A673 (cell line): ENCODE data around the gene ZMYND8. TPM values are rescaled to one million over a fixed set of nuclear protein-coding genes. Genes with fewer than 3 reads are reported as not detected.
"Not testable (repeated sequence)": the region's sequence is repeated elsewhere in the genome, so short reads cannot be mapped to it uniquely, and the experiment has no call there.

Experiments used
- BruUV-seq: library from RNA; stranded (reverse); fragments of 400-500 nt; replicated peaks from 2 replicates; lab custom pipeline; 2021; lab: Mats Ljungman, UMichigan
- CTCF ChIA-PET: fragments of 300-600 bp; sonication (Branson Sonifier 250); formaldehyde crosslinking; loops from one replicate; lab custom pipeline; 2022; ENCODE audit warnings: antibody characterized with exemption; lab: Charles Lee
- POLR2A ChIA-PET: fragments of 300-600 bp; sonication (Branson Sonifier 250); formaldehyde crosslinking; loops from one replicate; lab custom pipeline; 2022; ENCODE audit warnings: antibody characterized with exemption; ENCODE audit not compliant: low non-redundant PET; lab: Charles Lee
- DNase-seq: peaks from one replicate; pipeline ENCODE4 v3.0.0-alpha.2; 2015; ENCODE audit warnings: low spot score
- H3K27ac ChIP-seq: fragments of 200-600 bp; sonication (generic); 2 replicates; pipeline ENCODE4 v1.5.1; 2016; ENCODE audit warnings: mixed run types, low read depth, mild to moderate bottlenecking, mixed read lengths, antibody characterized with exemption, low read length; ENCODE audit not compliant: poor library complexity, severe bottlenecking
- H3K27me3 ChIP-seq: fragments of 200-600 bp; sonication (generic); replicated peaks from 2 replicates; pipeline ENCODE4 v1.6.1; 2017; ENCODE audit warnings: mixed run types, low read depth, mild to moderate bottlenecking, mixed read lengths, antibody characterized with exemption, low read length; ENCODE audit not compliant: insufficient read depth, poor library complexity
- H3K36me3 ChIP-seq: fragments of 200-600 bp; sonication (generic); 2 replicates; pipeline ENCODE4 v1.6.1; 2016; ENCODE audit warnings: mixed run types, mild to moderate bottlenecking, mixed read lengths, antibody characterized with exemption, low read length; ENCODE audit not compliant: insufficient read depth, poor library complexity, severe bottlenecking
- H3K4me1 ChIP-seq: fragments of 200-600 bp; sonication (generic); 2 replicates; pipeline ENCODE4 v1.6.1; 2017; ENCODE audit warnings: mixed run types, mild to moderate bottlenecking, mixed read lengths, antibody characterized with exemption, low read length; ENCODE audit not compliant: insufficient read depth, poor library complexity, severe bottlenecking
- H3K4me3 ChIP-seq: fragments of 200-600 bp; sonication (generic); 2 replicates; pipeline ENCODE4 v1.5.1; 2016; ENCODE audit warnings: low read depth, mixed run types, mild to moderate bottlenecking, mixed read lengths, low read length; ENCODE audit not compliant: poor library complexity, severe bottlenecking
- H3K9me3 ChIP-seq: fragments of 200-600 bp; sonication (generic); 2 replicates; pipeline ENCODE4 v1.6.1; 2016; ENCODE audit warnings: mixed run types, low read depth, mild to moderate bottlenecking, mixed read lengths, antibody characterized with exemption, low read length; ENCODE audit not compliant: poor library complexity, severe bottlenecking
- CTCF ChIP-seq: fragments of 300-800, 200-600 bp; sonication (generic); conservative IDR thresholded peaks from 2 replicates; pipeline ENCODE4 v1.5.1; 2017; ENCODE audit warnings: low read depth, mild to moderate bottlenecking, antibody characterized with exemption, low read length, moderate library complexity, mixed read lengths
- EZH2 ChIP-seq: fragments of 200-600 bp; sonication (generic); IDR thresholded peaks from 2 replicates; pipeline ENCODE4 v1.6.1; 2017; ENCODE audit warnings: borderline replicate concordance, low read depth, mild to moderate bottlenecking, mixed read lengths, antibody characterized with exemption, low read length; ENCODE audit not compliant: poor library complexity, severe bottlenecking
- intact Hi-C: fragments of 100-400 bp; cut with micrococcal nuclease; formaldehyde crosslinking; loops from one replicate; pipeline ENCODE4 v1.10.0; 2022; ENCODE audit not compliant: unreplicated experiment
- total RNA-seq: library from RNA; stranded (reverse); gene quantifications from 2 replicates; pipeline ENCODE4 v1.2.3, GENCODE V29; 2021

ZMYND8 gene
- total RNA-seq, 1 experiment from 2014 or later: 31.3 TPM

- no peak for DNase-seq
- ChIA-PET POLR2A (no interaction called here), CTCF (no interaction called here)
- TF ChIP-seq CTCF (no peak), EZH2 (no peak)
- Histone ChIP-seq H3K36me3 (peaks cover 15% of the 10 kb centered on the region), H3K4me1 (no peaks in the 10 kb centered on the region), H3K4me3 (no peak overlapping the region), H3K27me3 (no peaks in the 10 kb centered on the region), H3K27ac (no peak overlapping the region), H3K9me3 (no peaks in the 10 kb centered on the region)
- BruUV-seq: TSS peak; percentile 49
- intact Hi-C loops: no loop called here
These were observed 146.5 kb downstream of the ZMYND8 start for GRCh38 chr20:47209982-47210381.

DNA sequence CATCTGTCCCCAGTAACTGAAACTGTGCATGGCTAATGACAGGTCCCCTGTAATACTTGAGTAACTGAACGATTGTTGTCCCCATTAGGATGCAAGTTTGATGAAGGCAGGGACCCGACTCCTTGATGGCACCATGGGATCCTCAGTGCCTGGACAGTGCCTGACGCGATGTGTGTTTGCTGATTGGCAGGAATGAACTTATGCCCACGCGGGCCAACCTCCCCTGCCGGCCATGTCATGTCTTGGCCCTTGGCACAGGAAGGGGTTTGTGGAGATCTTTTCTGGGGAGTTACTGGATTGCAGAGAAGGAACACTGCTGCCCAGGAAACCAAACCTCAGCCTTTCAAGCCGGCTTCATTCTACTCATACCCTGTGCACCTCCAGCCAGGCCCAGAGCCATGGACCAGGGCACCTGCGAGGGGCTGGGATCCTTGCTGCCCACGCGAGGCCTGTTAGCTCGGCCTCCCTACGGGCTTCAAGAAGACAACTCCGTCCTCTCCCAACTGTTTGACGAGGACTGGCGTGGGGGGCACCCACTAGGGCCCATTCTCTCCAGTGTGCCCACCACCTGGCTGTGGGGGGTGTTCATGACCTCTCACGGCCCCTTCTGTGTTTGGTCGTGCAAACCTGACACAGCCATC, 147.8 kb downstream of the ZMYND8 start:
- ChIA-PET CTCF (no interaction called here), POLR2A (no interaction called here)
- intact Hi-C loops: no loop called here
- H3K27ac ChIP-seq: no peak overlapping the region
- DNase-seq: no peak
- no TSS peak for BruUV-seq
- H3K4me1 ChIP-seq: no peaks in the 10 kb centered on the region
- no peaks in the 10 kb centered on the region for H3K9me3 ChIP-seq
- H3K36me3 ChIP-seq: peaks cover 15% of the 10 kb centered on the region
- no peak for TF ChIP-seq EZH2
- no peak for TF ChIP-seq CTCF
- no peaks in the 10 kb centered on the region for H3K27me3 ChIP-seq
- no peak overlapping the region for H3K4me3 ChIP-seq

DNA sequence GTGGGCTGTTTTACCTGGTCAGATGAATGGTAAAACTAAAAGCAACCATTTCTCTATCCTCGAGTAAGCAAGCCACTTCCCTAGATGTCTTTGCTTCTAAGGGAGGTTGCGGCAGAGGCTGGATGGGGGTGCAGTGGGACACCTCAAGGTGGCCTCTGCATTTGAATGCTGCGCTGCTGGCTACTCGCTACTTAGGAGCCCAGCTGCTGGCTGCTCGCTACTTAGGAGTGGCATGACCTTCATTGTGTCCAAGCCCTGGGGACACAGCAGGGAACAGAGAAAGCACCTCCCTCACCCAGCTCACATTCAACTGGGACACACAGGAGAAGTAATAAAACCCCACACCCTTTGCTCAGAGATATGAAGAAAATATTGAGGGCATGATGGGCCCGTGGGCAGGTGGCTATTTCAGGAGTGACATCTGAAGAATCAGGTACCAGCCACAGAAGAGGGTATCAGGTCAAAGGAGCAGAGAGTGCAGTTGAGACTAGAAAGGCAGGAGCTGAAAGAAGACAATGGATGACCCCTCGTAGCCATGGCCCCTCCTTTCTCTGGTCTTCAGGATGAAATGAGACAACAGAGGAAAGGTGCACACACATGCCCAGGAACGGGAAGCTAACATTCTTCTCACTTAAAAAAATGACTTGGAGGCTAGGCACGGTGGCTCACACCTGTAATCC, 149.4 kb downstream of the ZMYND8 start:
- intact Hi-C loops: no loop called here
- Histone ChIP-seq H3K4me1 (no peaks in the 10 kb centered on the region), H3K4me3 (no peak overlapping the region), H3K27me3 (no peaks in the 10 kb centered on the region), H3K9me3 (no peaks in the 10 kb centered on the region), H3K36me3 (peaks cover 15% of the 10 kb centered on the region), H3K27ac (no peak overlapping the region)
- BruUV-seq: no TSS peak
- POLR2A ChIA-PET: no interaction called here
- TF ChIP-seq CTCF (no peak), EZH2 (no peak)
- CTCF ChIA-PET: interaction anchor here (2.3 kb wide), 1 partner anchor 11 kb away, joined by 6 read pairs; no protein-coding TSS in a partner anchor
- DNase-seq: no peak

DNA sequence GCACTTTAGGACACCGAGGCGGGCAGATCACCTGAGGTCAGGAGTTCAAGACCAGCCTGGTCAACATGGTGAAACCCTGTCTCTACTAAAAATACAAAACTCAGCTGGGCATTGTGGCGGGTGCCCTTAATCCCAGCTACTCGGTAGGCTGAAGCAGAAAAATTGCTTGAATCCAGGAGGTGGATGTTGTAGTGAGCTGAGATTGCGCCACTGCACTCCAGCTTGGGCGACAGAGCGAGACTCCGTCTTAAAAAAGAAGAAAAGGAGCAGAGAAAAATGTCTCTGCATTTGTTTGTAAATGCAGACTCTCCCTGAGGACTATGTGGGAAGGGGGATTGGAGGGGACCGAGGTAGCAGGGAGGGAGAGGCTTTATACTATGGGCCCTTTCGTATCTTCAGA, 149.9 kb downstream of the ZMYND8 start:
- BruUV-seq, H3K9me3 ChIP-seq, H3K4me1 ChIP-seq, H3K27me3 ChIP-seq, POLR2A ChIA-PET, H3K27ac ChIP-seq, DNase-seq, intact Hi-C loops, H3K4me3 ChIP-seq: not testable (repeated sequence)
- CTCF ChIA-PET: interaction anchor here (2.3 kb wide), 1 partner anchor 10 kb away, joined by 6 read pairs; no protein-coding TSS in a partner anchor
- peaks cover 12% of the 10 kb centered on the region for H3K36me3 ChIP-seq
